Smooth muscle cell (in vitro differentiated cells): ENCODE measurements around the gene PRSS21. TPM values are rescaled to one million over a fixed set of nuclear protein-coding genes. Genes with fewer than 3 reads are reported as not detected.

Experiments used
- DNase-seq: peaks from one replicate; lab custom pipeline; 2025; ENCODE audit not compliant: unreplicated experiment; lab: John Stamatoyannopoulos, UW
- H2AFZ ChIP-seq: fragments of 200-600 bp; sonication (generic); 2 replicates; pipeline ENCODE4 v1.6.0; 2016; ENCODE audit warnings: antibody characterized with exemption, low read depth, mild to moderate bottlenecking
- H3F3A ChIP-seq: fragments of 200-600 bp; sonication (generic); 2 replicates; pipeline ENCODE4 v1.6.0; 2017; ENCODE audit warnings: antibody characterized with exemption, low read depth
- H3K27ac ChIP-seq: fragments of 200-600 bp; sonication (generic); 2 replicates; pipeline ENCODE4 v1.5.1; 2016; ENCODE audit warnings: low read depth, mild to moderate bottlenecking
- H3K27me3 ChIP-seq: fragments of 200-600 bp; sonication (generic); 2 replicates; pipeline ENCODE4 v1.6.1; 2016; ENCODE audit warnings: low read depth, mild to moderate bottlenecking
- H3K36me3 ChIP-seq: fragments of 200-600 bp; sonication (generic); 2 replicates; pipeline ENCODE4 v1.5.1; 2016; ENCODE audit warnings: low read depth
- H3K4me1 ChIP-seq: fragments of 200-600 bp; sonication (generic); 2 replicates; pipeline ENCODE4 v1.5.1; 2016; ENCODE audit warnings: low read depth
- H3K4me2 ChIP-seq: fragments of 200-600 bp; sonication (generic); 2 replicates; pipeline ENCODE4 v1.6.0; 2016; ENCODE audit warnings: mild to moderate bottlenecking
- H3K4me3 ChIP-seq: fragments of 200-600 bp; sonication (generic); 2 replicates; pipeline ENCODE4 v1.5.1; 2016; ENCODE audit warnings: mild to moderate bottlenecking
- H3K79me2 ChIP-seq: fragments of 200-600 bp; sonication (generic); 2 replicates; pipeline ENCODE4 v1.6.0; 2016; ENCODE audit warnings: low read depth, mild to moderate bottlenecking
- H3K9ac ChIP-seq: fragments of 200-600 bp; sonication (generic); 2 replicates; pipeline ENCODE4 v1.6.0; 2016; ENCODE audit warnings: low read depth
- H3K9me3 ChIP-seq: fragments of 200-600 bp; sonication (generic); replicated peaks from 2 replicates; pipeline ENCODE4 v1.5.1; 2016; ENCODE audit warnings: low read depth
- H4K20me1 ChIP-seq: fragments of 200-600 bp; sonication (generic); 2 replicates; pipeline ENCODE4 v1.6.0; 2016; ENCODE audit warnings: low read depth
- WGBS: methylation state at CpG from one replicate; pipeline ENCODE4 v1.1.7; 2016; ENCODE audit warnings: low lambda C conversion rate; 5-methylcytosine and 5-hydroxymethylcytosine counted together
- polyA plus RNA-seq: library from polyadenylated mRNA; unstranded; fragments of >200 nt; fragmentation: Nextera tagmentation; extraction: Ambion mirVana; gene quantifications from 2 replicates; pipeline ENCODE4 v1.2.1, GENCODE V29; 2016
- total RNA-seq: library from RNA; depleted of rRNA; stranded (reverse); fragments of >200 nt; gene quantifications from 2 replicates; pipeline ENCODE4 v1.2.3, GENCODE V29; 2014
- TF ChIP-seq, protein P1 (sequence below): fragments of 200-600 bp; sonication (generic); IDR thresholded peaks from 2 replicates; pipeline ENCODE4 v1.5.1; 2017; ENCODE audit warnings: borderline replicate concordance, mild to moderate bottlenecking, antibody characterized with exemption; ENCODE audit not compliant: insufficient read depth, poor library complexity, severe bottlenecking

Gene PRSS21
- total and polyA plus RNA-seq, 2 experiments from 2014 or later: not detected

- H3K79me2 ChIP-seq: no peaks in the 10 kb centered on the region
- H3K4me2 ChIP-seq: no peak overlapping the region
- H2AFZ ChIP-seq: no peak overlapping the region
- H3F3A ChIP-seq: no peaks in the 10 kb centered on the region
- no peaks in the 10 kb centered on the region for H4K20me1 ChIP-seq
- no peak overlapping the region for H3K4me3 ChIP-seq
- H3K27ac ChIP-seq: no peak overlapping the region
- 93% methylated on average over 13 of the region's 14 CpGs for WGBS
- H3K9me3 ChIP-seq: no peaks in the 10 kb centered on the region
- H3K9ac ChIP-seq: no peak overlapping the region
- H3K4me1 ChIP-seq: no peaks in the 10 kb centered on the region
- H3K27me3 ChIP-seq: peaks cover 20% of the 10 kb centered on the region
- TF ChIP-seq, protein P1, sequence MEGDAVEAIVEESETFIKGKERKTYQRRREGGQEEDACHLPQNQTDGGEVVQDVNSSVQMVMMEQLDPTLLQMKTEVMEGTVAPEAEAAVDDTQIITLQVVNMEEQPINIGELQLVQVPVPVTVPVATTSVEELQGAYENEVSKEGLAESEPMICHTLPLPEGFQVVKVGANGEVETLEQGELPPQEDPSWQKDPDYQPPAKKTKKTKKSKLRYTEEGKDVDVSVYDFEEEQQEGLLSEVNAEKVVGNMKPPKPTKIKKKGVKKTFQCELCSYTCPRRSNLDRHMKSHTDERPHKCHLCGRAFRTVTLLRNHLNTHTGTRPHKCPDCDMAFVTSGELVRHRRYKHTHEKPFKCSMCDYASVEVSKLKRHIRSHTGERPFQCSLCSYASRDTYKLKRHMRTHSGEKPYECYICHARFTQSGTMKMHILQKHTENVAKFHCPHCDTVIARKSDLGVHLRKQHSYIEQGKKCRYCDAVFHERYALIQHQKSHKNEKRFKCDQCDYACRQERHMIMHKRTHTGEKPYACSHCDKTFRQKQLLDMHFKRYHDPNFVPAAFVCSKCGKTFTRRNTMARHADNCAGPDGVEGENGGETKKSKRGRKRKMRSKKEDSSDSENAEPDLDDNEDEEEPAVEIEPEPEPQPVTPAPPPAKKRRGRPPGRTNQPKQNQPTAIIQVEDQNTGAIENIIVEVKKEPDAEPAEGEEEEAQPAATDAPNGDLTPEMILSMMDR: no peak
- H3K36me3 ChIP-seq: no peaks in the 10 kb centered on the region
- DNase-seq: no peak
These were observed 39.1 kb downstream of the PRSS21 start for GRCh38 chr16:2856061-2856670.

GRCh38 chr16:2856686-2857450 lies 39.8 kb downstream of the PRSS21 start:
- H3K4me1 ChIP-seq: no peaks in the 10 kb centered on the region
- peak overlapping the region; percentile 44 for H3K4me3 ChIP-seq
- no peaks in the 10 kb centered on the region for H3K79me2 ChIP-seq
- H3F3A ChIP-seq: no peaks in the 10 kb centered on the region
- 92% methylated on average over 24 of the region's 24 CpGs for WGBS
- H3K36me3 ChIP-seq: no peaks in the 10 kb centered on the region
- H3K27me3 ChIP-seq: peaks cover 20% of the 10 kb centered on the region
- TF ChIP-seq, protein P1: no peak
- no peaks in the 10 kb centered on the region for H3K9me3 ChIP-seq
- H2AFZ ChIP-seq: no peak overlapping the region
- H4K20me1 ChIP-seq: no peaks in the 10 kb centered on the region
- no peak overlapping the region for H3K27ac ChIP-seq
- no peak for DNase-seq
- H3K4me2 ChIP-seq: no peak overlapping the region
- no peak overlapping the region for H3K9ac ChIP-seq

DNA sequence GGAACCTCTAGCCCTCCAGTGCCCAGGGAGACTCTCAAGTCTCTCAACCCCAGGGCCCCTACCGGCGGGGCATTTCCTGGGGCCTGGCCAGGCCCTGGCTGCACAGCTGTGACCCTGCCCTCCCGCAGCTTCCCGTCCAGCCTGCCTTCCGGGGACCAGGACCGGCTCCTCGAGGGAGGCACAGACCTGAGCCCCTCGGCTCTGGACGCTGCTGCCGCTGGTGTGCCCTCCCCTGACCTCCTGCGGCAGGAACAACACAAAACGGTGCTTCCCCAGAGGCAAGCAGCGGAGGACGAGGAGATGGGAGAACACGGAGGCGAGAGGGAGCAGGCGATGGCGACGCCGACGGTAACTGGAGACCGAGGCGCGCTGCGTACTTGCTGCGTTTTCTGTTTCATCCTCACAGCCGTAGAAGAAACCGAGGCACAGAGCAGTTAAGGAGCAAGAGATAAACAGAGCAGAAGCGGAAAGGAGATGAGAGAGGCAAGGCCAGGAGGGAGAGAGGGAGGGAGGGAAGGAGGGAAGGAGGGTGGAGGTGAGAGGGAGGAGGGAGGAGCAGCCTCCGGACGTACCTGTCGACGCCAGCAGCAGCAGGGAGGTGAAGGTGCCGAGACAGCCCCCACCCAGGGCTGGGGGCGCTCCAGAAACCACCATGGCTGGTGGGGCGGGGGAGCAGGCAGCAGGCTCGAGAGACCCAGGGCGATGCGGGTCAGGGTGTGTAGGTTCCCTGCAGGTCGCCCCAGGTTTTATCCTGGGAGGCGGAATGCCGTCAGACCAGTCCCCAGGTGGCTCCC lies 40.6 kb downstream of the PRSS21 start, which contains the start of gene PRSS22:
Gene PRSS22, minus strand, starts transcription at position 720 of the 794 bp plus-strand sequence. Its CDS starts 66 bp downstream, at position 654.
- H2AFZ ChIP-seq: no peak within 1 kb of the TSS
- WGBS: 13% methylated on average over 37 of the region's 42 CpGs
- DNase-seq: no peak

More for the DNA sequence above, 40.6 kb downstream of the PRSS21 start, which contains the start of gene PRSS22:
- Histone ChIP-seq H3K36me3 (no peaks in the 10 kb centered on the region), H3K9me3 (no peaks in the 10 kb centered on the region), H3K9ac (no peak within 1 kb of the TSS), H3K4me1 (no peaks in the 10 kb centered on the region), H3K4me3 (peak within 1 kb of the TSS; percentile 44), H3K79me2 (no peaks in the 10 kb centered on the region), H3K27ac (no peak within 1 kb of the TSS), H4K20me1 (no peaks in the 10 kb centered on the region), H3F3A (no peaks in the 10 kb centered on the region), H3K4me2 (peak within 1 kb of the TSS; percentile 72), H3K27me3 (peaks cover 20% of the 10 kb centered on the region)
- TF ChIP-seq, protein P1: no peak
